K562 (cell line): Measurements from ENCODE around the gene FBXW7. TPM values are rescaled to one million over a fixed set of nuclear protein-coding genes. Genes with fewer than 3 reads are reported as not detected.
A peak's percentile ranks its signal among the peaks of the same experiment; 100 is the strongest.

Experiments used
- ARID3B ChIP-seq: fragments of 250-450 bp; sonication (Bioruptor Pico); IDR thresholded peaks from 2 replicates; pipeline ENCODE4 v1.4.0; 2020; ENCODE audit warnings: borderline replicate concordance
- DPF2 ChIP-seq: fragments of 450-650 bp; IDR thresholded peaks from 2 replicates; pipeline ENCODE4 v1.6.1; 2016
- EP300 ChIP-seq: IDR thresholded peaks from 2 replicates; pipeline ENCODE4 v1.6.1; 2012; ENCODE audit warnings: low read length, improper control_type of control experiment
- FOSL1 ChIP-seq: fragments of 200-800 bp; sonication (Bioruptor generic); conservative IDR thresholded peaks from 2 replicates; pipeline ENCODE4 v1.6.1; 2016; ENCODE audit warnings: missing genetic modification characterization, missing compliant biosample characterization
- KDM1A ChIP-seq, 2 experiments: fragments of 450-650 bp; IDR thresholded peaks; 2 replicates each; pipeline ENCODE4 v1.6.1; 2016; ENCODE audit warnings: mild to moderate bottlenecking in 2 of 2
- MNT ChIP-seq, 2 experiments: fragments of 450-650 bp; conservative IDR thresholded peaks; 2 replicates each; pipeline ENCODE4 v1.6.1; 2017; ENCODE audit warnings: mild to moderate bottlenecking in 2 of 2, moderate library complexity in 2 of 2
- NR2C2 ChIP-seq, 2 experiments: fragments of 200-800 bp in 1 of 2; sonication (Bioruptor generic) in 1 of 2; sonication (generic) in 1 of 2; formaldehyde crosslinking in 1 of 2; IDR thresholded peaks; 2 replicates each; pipeline versions ENCODE4 v1.6.1 to v1.8.0; 2016 to 2022; ENCODE audit warnings: mild to moderate bottlenecking in 1 of 2, missing compliant biosample characterization in 1 of 2, missing genetic modification characterization in 1 of 2, missing genetic modification reagents in 1 of 2
- RCOR1 ChIP-seq, 2 experiments: IDR thresholded peaks; 2 replicates each; pipeline ENCODE4 v1.6.1; 2012; ENCODE audit warnings: low read depth in 2 of 2, low read length in 2 of 2, borderline replicate concordance in 1 of 2, improper control_type of control experiment in 1 of 2
- RUNX1 ChIP-seq: sonication (generic); IDR thresholded peaks from 2 replicates; pipeline ENCODE4 v1.6.1; 2016; ENCODE audit warnings: antibody characterized with exemption, low read depth
- SMARCA4 ChIP-seq: fragments of 450-650 bp; IDR thresholded peaks from 2 replicates; pipeline ENCODE4 v1.6.1; 2016
- TCF3 ChIP-seq: sonication (generic); formaldehyde crosslinking; IDR thresholded peaks from 2 replicates; pipeline ENCODE4 v1.4.0; 2020; ENCODE audit warnings: mild to moderate bottlenecking, missing genetic modification reagents
- polyA plus RNA-seq, 8 experiments: library from polyadenylated mRNA; depleted of rRNA in 4 of 8; stranded (reverse) in 5 of 8; unstranded in 3 of 8; fragments of >200 nt; fragmentation: Nextera tagmentation in 2 of 8; fragmentation: Illumina TruSeq in 1 of 8; extraction: Ambion mirVana in 2 of 8; extraction: Trizol in 1 of 8; gene quantifications; 2 replicates each; pipeline versions ENCODE4 v1.2.1 to v1.2.3, GENCODE V29; 2011 to 2014; ENCODE audit warnings: inconsistent platforms in 1 of 8, missing spikeins in 1 of 8
- total RNA-seq, 7 experiments: library from RNA; depleted of rRNA in 6 of 7; stranded (reverse); fragments of >200 nt in 6 of 7; fragmentation: Illumina TruSeq in 2 of 7; extraction: Trizol in 2 of 7; gene quantifications; 2 replicates each; pipeline versions ENCODE4 v1.2.1 to v1.2.3, GENCODE V29; 2011 to 2021; ENCODE audit warnings: low replicate concordance in 1 of 7

FBXW7 gene
- total and polyA plus RNA-seq, 9 of the 15 experiments (the other 6 are each of a cell fraction or from before 2014, with no cell fraction given): 6.8 to 44.2 (median 16.4) TPM

GRCh38 chr4:152524427-152524826 is 11.5 kb downstream of the FBXW7 start (continued):
- TF ChIP-seq FOSL1 (tag) (peak; percentile 64), KDM1A (IDR thresholded peaks at IDR 0.05) (0 out of 4 replicates have a peak, but pooled peaks of 1 of the 2 experiments have one; percentile 40), RCOR1 (IDR thresholded peaks at IDR 0.05; ENCODE audit: borderline replicate concordance in 1 of 2, low read depth in 2 of 2, low read length in 2 of 2) (0 out of 4 replicates have a peak, but pooled peaks of 1 of the 2 experiments have one; percentile 45), TCF3 (CRISPR knock-in tag) (no peak), SMARCA4 (peak; percentile 65; the same call in 1 of the 2 replicates), ARID3B (CRISPR knock-in tag) (no peak), NR2C2 (CRISPR knock-in tag; IDR thresholded peaks at IDR 0.05) (no peak), NR2C2 (tag; IDR thresholded peaks at IDR 0.05) (peak; percentile 58; the same call in 1 of the 2 replicates), MNT (conservative IDR thresholded peaks at IDR 0.05) (0 out of 4 replicates have a peak, but pooled peaks of 1 of the 2 experiments have one; percentile 22), DPF2 (peak; percentile 78), RUNX1 (no peak), EP300 (peak; percentile 28; the same call in 1 of the 2 replicates)
